Activated CD8-positive, alpha-beta T cell treated with anti-CD3 and anti-CD28 coated beads for 36 hours (primary cell): ENCODE data around the gene NEDD9. TPM values are rescaled to one million over a fixed set of nuclear protein-coding genes. Genes with fewer than 3 reads are reported as not detected.
A peak's percentile ranks its signal among the peaks of the same experiment; 100 is the strongest.

Experiments used
- ATAC-seq: fragments of 200-7000 bp; cut with Tn5 transposase; one replicate; pipeline ENCODE4 v1.10.0; 2021; ENCODE audit warnings: mild to moderate bottlenecking, moderate library complexity
- CTCF ChIA-PET: fragments of 350-600 bp; sonication (Branson Sonifier 250); formaldehyde crosslinking; loops from one replicate; lab custom pipeline; 2021; ENCODE audit warnings: antibody characterized with exemption; lab: Charles Lee
- POLR2A ChIA-PET: fragments of 350-600 bp; sonication (Branson Sonifier 250); formaldehyde crosslinking; loops from one replicate; lab custom pipeline; 2021; ENCODE audit warnings: antibody characterized with exemption; lab: Charles Lee
- DNase-seq: peaks from one replicate; pipeline ENCODE4 v3.0.0-alpha.2; 2020
- H3K27ac Mint-ChIP-seq: one replicate; pipeline ENCODE4 v1.8.0; 2021; ENCODE audit warnings: mild to moderate bottlenecking, mixed read lengths
- H3K27me3 Mint-ChIP-seq: one replicate; pipeline ENCODE4 v1.8.0; 2021; ENCODE audit warnings: mixed read lengths
- H3K36me3 Mint-ChIP-seq: one replicate; pipeline ENCODE4 v1.8.0; 2021; ENCODE audit warnings: low read depth, mixed read lengths
- H3K4me1 Mint-ChIP-seq: one replicate; pipeline ENCODE4 v1.8.0; 2021; ENCODE audit warnings: low read depth, mixed read lengths
- H3K4me3 Mint-ChIP-seq: one replicate; pipeline ENCODE4 v1.8.0; 2021; ENCODE audit warnings: mild to moderate bottlenecking, moderate library complexity, mixed read lengths
- H3K9me3 Mint-ChIP-seq: one replicate; pipeline ENCODE4 v1.8.0; 2021; ENCODE audit warnings: mixed read lengths
- intact Hi-C: fragments of 100-400 bp; cut with micrococcal nuclease; formaldehyde crosslinking; loops from one replicate; pipeline ENCODE4 v1.10.0; 2022
- total RNA-seq, 2 experiments: library from RNA; stranded (reverse); gene quantifications; one replicate each; pipeline ENCODE4 v1.2.3, GENCODE V29; 2021
- TF ChIP-seq, protein P1 (sequence below): fragments of 200-600 bp; IDR thresholded peaks from one replicate; pipeline ENCODE4 v1.8.0; 2022; ENCODE audit warnings: antibody characterized with exemption, mild to moderate bottlenecking

The NEDD9 gene, protein sequence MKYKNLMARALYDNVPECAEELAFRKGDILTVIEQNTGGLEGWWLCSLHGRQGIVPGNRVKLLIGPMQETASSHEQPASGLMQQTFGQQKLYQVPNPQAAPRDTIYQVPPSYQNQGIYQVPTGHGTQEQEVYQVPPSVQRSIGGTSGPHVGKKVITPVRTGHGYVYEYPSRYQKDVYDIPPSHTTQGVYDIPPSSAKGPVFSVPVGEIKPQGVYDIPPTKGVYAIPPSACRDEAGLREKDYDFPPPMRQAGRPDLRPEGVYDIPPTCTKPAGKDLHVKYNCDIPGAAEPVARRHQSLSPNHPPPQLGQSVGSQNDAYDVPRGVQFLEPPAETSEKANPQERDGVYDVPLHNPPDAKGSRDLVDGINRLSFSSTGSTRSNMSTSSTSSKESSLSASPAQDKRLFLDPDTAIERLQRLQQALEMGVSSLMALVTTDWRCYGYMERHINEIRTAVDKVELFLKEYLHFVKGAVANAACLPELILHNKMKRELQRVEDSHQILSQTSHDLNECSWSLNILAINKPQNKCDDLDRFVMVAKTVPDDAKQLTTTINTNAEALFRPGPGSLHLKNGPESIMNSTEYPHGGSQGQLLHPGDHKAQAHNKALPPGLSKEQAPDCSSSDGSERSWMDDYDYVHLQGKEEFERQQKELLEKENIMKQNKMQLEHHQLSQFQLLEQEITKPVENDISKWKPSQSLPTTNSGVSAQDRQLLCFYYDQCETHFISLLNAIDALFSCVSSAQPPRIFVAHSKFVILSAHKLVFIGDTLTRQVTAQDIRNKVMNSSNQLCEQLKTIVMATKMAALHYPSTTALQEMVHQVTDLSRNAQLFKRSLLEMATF
- 10 to 100 TPM; 26.6 to 29.7 TPM for total RNA-seq

DNA sequence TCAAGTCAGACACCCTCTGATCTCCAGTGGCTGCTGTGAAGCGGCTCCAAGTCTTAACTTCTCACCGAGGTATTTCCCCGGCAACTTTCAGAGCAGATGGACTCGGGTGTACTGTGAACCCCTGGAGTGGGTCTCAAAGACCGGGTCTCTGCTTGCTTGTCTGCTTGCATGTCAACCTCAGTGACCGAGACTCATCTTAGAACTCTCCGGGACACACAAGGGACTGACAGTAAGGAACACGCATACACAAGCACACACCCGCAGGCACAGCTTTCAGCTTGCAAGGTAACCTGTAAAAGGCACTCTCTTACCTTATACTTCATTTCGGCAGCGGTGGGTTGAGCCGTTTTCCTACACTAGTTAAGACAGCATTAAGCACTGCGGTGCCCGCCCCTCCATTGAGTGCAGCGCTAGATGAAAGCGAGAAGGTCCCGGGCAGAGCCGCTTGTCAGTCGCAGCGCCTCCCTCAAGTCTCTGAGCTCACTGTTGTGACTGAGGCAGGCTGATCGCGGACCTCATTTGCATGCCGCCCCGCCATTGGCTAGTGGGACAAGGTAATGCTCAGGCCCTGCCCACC, at the start of gene NEDD9:
Gene NEDD9, minus strand, starts transcription at position 476 of the 577 bp plus-strand sequence. Its CDS starts 153 bp downstream, at position 323.
- H3K27ac Mint-ChIP-seq = peak within 1 kb of the TSS; percentile 99
- intact Hi-C loops = loop anchor here (1.0 to 10.0 kb wide), 4 partner anchors 45 to 263 kb away; no protein-coding TSS in a partner anchor
- DNase-seq (peak; percentile 98), ATAC-seq (peak; percentile 96)
- H3K27me3 Mint-ChIP-seq = no peaks in the 10 kb centered on the region
- ChIA-PET CTCF (interaction anchor here (0.9 to 6.4 kb wide), 8 partner anchors 10 to 263 kb away, joined by 3 to 36 read pairs (median 4); no protein-coding TSS in a partner anchor), POLR2A (interaction anchor here (0.8 to 1.6 kb wide), 5 partner anchors 10 to 92 kb away, joined by 3 to 4 read pairs (median 4); no protein-coding TSS in a partner anchor)
- peak within 1 kb of the TSS; percentile 84 for H3K4me3 Mint-ChIP-seq
- H3K36me3 Mint-ChIP-seq = peaks cover 20% of the 10 kb centered on the region
- TF ChIP-seq, protein P1, sequence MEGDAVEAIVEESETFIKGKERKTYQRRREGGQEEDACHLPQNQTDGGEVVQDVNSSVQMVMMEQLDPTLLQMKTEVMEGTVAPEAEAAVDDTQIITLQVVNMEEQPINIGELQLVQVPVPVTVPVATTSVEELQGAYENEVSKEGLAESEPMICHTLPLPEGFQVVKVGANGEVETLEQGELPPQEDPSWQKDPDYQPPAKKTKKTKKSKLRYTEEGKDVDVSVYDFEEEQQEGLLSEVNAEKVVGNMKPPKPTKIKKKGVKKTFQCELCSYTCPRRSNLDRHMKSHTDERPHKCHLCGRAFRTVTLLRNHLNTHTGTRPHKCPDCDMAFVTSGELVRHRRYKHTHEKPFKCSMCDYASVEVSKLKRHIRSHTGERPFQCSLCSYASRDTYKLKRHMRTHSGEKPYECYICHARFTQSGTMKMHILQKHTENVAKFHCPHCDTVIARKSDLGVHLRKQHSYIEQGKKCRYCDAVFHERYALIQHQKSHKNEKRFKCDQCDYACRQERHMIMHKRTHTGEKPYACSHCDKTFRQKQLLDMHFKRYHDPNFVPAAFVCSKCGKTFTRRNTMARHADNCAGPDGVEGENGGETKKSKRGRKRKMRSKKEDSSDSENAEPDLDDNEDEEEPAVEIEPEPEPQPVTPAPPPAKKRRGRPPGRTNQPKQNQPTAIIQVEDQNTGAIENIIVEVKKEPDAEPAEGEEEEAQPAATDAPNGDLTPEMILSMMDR = no peak
- H3K9me3 Mint-ChIP-seq = no peaks in the 10 kb centered on the region
- peaks cover 60% of the 10 kb centered on the region for H3K4me1 Mint-ChIP-seq

DNA sequence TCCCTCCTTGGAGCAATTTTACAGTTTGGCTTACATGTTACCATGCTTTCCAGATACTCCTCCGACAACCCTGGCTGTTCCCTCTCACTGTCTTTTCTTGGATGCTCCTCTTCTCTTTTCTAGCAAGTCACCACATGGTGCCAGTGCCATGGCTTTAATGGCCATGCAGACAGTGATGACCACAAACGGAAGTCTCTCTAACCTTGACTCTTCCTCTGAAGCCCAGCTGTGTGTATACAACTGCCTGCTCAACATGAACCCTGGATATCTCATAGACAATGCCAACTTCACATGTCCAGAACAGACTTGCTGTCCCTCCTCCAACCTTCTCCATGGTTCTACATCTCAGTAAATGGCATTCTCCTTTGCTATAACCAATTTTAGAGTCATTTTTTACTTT, 49.8 kb upstream of the NEDD9 start:
- CTCF ChIA-PET = no interaction called here
- H3K27me3 Mint-ChIP-seq = no peaks in the 10 kb centered on the region
- peaks cover 24% of the 10 kb centered on the region for H3K4me1 Mint-ChIP-seq

DNA sequence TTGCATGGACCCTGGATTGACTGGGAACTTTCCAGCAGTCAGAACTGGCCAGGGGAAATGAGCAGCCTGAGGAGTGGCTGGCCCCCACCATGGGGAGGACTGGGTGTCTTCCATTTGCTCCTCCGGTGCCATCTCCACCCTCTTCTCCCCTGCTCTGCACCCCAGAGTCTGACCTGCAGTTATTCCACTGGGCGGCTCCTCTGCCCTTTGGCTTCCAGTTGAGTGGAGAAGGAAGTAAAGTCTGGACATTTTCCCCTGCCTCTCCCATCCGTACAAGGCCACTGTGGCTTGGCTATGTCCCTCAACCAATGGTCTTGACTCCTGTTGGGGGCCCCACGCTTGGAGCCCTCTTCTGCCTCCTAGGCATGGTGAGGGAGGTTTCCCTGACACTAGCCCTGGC, 47.9 kb upstream of the NEDD9 start:
- Mint-ChIP-seq H3K4me1 (peaks cover 41% of the 10 kb centered on the region), H3K27me3 (no peaks in the 10 kb centered on the region), H3K36me3 (peaks cover 9% of the 10 kb centered on the region), H3K9me3 (no peaks in the 10 kb centered on the region), H3K27ac (no peak overlapping the region), H3K4me3 (no peak overlapping the region)
- ChIA-PET CTCF (no interaction called here), POLR2A (no interaction called here)
- ATAC-seq = no peak
- no peak for DNase-seq
- intact Hi-C loops = no loop called here
- TF ChIP-seq, protein P1 = no peak

More for the DNA sequence above, 49.8 kb upstream of the NEDD9 start:
- Mint-ChIP-seq H3K36me3 (peaks cover 11% of the 10 kb centered on the region), H3K9me3 (no peaks in the 10 kb centered on the region), H3K27ac (no peak overlapping the region), H3K4me3 (no peak overlapping the region)
- DNase-seq (no peak), ATAC-seq (no peak)
- TF ChIP-seq, protein P1 = no peak
- POLR2A ChIA-PET = no interaction called here
- intact Hi-C loops = no loop called here

DNA sequence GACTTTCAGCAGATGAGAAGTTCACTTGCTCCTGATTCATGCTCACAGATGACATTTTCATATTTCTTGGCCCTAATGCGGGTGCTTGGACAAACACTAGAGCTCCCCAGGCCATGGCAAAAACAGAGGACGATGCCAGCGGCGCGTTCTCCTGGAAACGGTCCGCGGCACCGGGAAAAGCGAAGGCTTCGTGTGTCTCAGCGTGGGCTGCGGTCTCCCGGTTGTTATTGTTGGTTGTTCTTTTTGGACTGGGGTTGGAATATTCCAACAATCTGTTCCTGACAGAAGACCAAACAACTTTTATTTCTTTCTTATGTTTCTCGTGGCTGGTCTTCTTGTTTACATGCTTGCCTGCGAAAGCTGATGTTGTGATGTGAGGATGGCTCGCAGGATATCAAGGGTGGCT, 46.8 kb upstream of the NEDD9 start:
- ChIA-PET POLR2A (interaction anchor here (0.8 to 1.0 kb wide), 3 partner anchors 21 to 88 kb away, joined by 3 read pairs; no protein-coding TSS in a partner anchor), CTCF (interaction anchor here (1.7 kb wide), 2 partner anchors 27 to 101 kb away, joined by 4 read pairs; no protein-coding TSS in a partner anchor)
- no peak for ATAC-seq
- H3K27ac Mint-ChIP-seq = peak overlapping the region; percentile 40
- intact Hi-C loops = loop anchor here (5.0 kb wide), 1 partner anchor 47 kb away; the partner anchor contains the start of gene NEDD9
- no peaks in the 10 kb centered on the region for H3K9me3 Mint-ChIP-seq
- TF ChIP-seq, protein P1 = no peak
- no peak overlapping the region for H3K4me3 Mint-ChIP-seq
- H3K27me3 Mint-ChIP-seq = no peaks in the 10 kb centered on the region
- H3K4me1 Mint-ChIP-seq = peaks cover 45% of the 10 kb centered on the region
- H3K36me3 Mint-ChIP-seq = peaks cover 9% of the 10 kb centered on the region
- DNase-seq = no peak
